WTC11 (cell line): ENCODE results near the gene SNU13. TPM values are rescaled to one million over a fixed set of nuclear protein-coding genes. Genes with fewer than 3 reads are reported as not detected.

ENCODE experiments used
- CDX4 ChIP-seq: fragments of 250-450 bp; sonication (Bioruptor Pico); IDR thresholded peaks from 2 replicates; pipeline ENCODE4 v1.9.0; 2021; ENCODE audit warnings: moderate library complexity, mild to moderate bottlenecking, inconsistent platforms, borderline replicate concordance
- ELF4 ChIP-seq: sonication (generic); formaldehyde crosslinking; IDR thresholded peaks from 2 replicates; pipeline ENCODE4 v1.8.1; 2022; ENCODE audit warnings: low read depth, mild to moderate bottlenecking, moderate library complexity, missing genetic modification reagents
- FOXP4 ChIP-seq: sonication (generic); formaldehyde crosslinking; IDR thresholded peaks from 2 replicates; pipeline ENCODE4 v1.8.0; 2022; ENCODE audit warnings: mild to moderate bottlenecking, missing genetic modification reagents
- GTF2I ChIP-seq: fragments of 250-450 bp; sonication (Bioruptor Pico); conservative IDR thresholded peaks from 2 replicates; pipeline ENCODE4 v1.4.0; 2021; ENCODE audit warnings: mild to moderate bottlenecking
- JAZF1 ChIP-seq: fragments of 250-450 bp; sonication (Bioruptor Pico); IDR thresholded peaks from 2 replicates; pipeline ENCODE4 v1.9.0; 2021; ENCODE audit warnings: moderate library complexity, mild to moderate bottlenecking, inconsistent platforms
- NFYB ChIP-seq: sonication (generic); formaldehyde crosslinking; conservative IDR thresholded peaks from 2 replicates; pipeline ENCODE4 v1.8.0; 2022; ENCODE audit warnings: low read depth, missing genetic modification reagents
- NR1H2 ChIP-seq: sonication (generic); formaldehyde crosslinking; IDR thresholded peaks from 2 replicates; pipeline ENCODE4 v1.9.0; 2021; ENCODE audit warnings: mild to moderate bottlenecking, moderate library complexity, missing genetic modification reagents
- RELA ChIP-seq: sonication (generic); formaldehyde crosslinking; IDR thresholded peaks from 2 replicates; pipeline ENCODE4 v1.8.1; 2022; ENCODE audit warnings: missing genetic modification reagents, mild to moderate bottlenecking, borderline replicate concordance
- TEAD4 ChIP-seq: sonication (generic); formaldehyde crosslinking; IDR thresholded peaks from 2 replicates; pipeline ENCODE4 v1.8.0; 2022; ENCODE audit warnings: mild to moderate bottlenecking, missing genetic modification reagents
- ZNF232 ChIP-seq: sonication (generic); formaldehyde crosslinking; IDR thresholded peaks from 2 replicates; pipeline ENCODE4 v1.8.0; 2022; ENCODE audit warnings: mild to moderate bottlenecking, missing genetic modification reagents
- ZNF317 ChIP-seq: sonication (generic); formaldehyde crosslinking; IDR thresholded peaks from 2 replicates; pipeline ENCODE4 v1.8.1; 2023; ENCODE audit warnings: low read depth, mild to moderate bottlenecking, moderate library complexity, missing genetic modification reagents, borderline replicate concordance
- ZNF396 ChIP-seq: fragments of 250-450 bp; sonication (Bioruptor Pico); IDR thresholded peaks from 2 replicates; pipeline ENCODE4 v1.8.0; 2021; ENCODE audit warnings: mild to moderate bottlenecking, moderate library complexity, borderline replicate concordance
- total RNA-seq: library from RNA; stranded (reverse); gene quantifications from 3 replicates; pipeline ENCODE4 v1.2.3, GENCODE V29; 2021
- TF ChIP-seq, protein P1 (sequence below): sonication (generic); formaldehyde crosslinking; IDR thresholded peaks from 2 replicates; pipeline ENCODE4 v1.8.0; 2022; ENCODE audit warnings: mild to moderate bottlenecking, missing genetic modification reagents
- TF ChIP-seq, protein P2 (sequence below): fragments of 250-450 bp; sonication (Bioruptor Pico); IDR thresholded peaks from 2 replicates; pipeline ENCODE4 v1.9.0; 2021; ENCODE audit warnings: mild to moderate bottlenecking, borderline replicate concordance

The SNU13 gene
- total RNA-seq, 1 experiment from 2014 or later: 207 TPM

- TF ChIP-seq FOXP4 (CRISPR knock-in tag) (no peak), NFYB (CRISPR knock-in tag) (no peak), JAZF1 (CRISPR knock-in tag) (no peak), ELF4 (CRISPR knock-in tag) (no peak), CDX4 (CRISPR knock-in tag) (no peak), ZNF396 (CRISPR knock-in tag) (no peak), GTF2I (CRISPR knock-in tag) (no peak), NR1H2 (no peak), TEAD4 (CRISPR knock-in tag) (no peak), ZNF232 (CRISPR knock-in tag) (no peak), ZNF317 (CRISPR knock-in tag) (no peak), RELA (no peak)
- TF ChIP-seq, protein P1, sequence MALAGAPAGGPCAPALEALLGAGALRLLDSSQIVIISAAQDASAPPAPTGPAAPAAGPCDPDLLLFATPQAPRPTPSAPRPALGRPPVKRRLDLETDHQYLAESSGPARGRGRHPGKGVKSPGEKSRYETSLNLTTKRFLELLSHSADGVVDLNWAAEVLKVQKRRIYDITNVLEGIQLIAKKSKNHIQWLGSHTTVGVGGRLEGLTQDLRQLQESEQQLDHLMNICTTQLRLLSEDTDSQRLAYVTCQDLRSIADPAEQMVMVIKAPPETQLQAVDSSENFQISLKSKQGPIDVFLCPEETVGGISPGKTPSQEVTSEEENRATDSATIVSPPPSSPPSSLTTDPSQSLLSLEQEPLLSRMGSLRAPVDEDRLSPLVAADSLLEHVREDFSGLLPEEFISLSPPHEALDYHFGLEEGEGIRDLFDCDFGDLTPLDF: no peak
- TF ChIP-seq, protein P2, sequence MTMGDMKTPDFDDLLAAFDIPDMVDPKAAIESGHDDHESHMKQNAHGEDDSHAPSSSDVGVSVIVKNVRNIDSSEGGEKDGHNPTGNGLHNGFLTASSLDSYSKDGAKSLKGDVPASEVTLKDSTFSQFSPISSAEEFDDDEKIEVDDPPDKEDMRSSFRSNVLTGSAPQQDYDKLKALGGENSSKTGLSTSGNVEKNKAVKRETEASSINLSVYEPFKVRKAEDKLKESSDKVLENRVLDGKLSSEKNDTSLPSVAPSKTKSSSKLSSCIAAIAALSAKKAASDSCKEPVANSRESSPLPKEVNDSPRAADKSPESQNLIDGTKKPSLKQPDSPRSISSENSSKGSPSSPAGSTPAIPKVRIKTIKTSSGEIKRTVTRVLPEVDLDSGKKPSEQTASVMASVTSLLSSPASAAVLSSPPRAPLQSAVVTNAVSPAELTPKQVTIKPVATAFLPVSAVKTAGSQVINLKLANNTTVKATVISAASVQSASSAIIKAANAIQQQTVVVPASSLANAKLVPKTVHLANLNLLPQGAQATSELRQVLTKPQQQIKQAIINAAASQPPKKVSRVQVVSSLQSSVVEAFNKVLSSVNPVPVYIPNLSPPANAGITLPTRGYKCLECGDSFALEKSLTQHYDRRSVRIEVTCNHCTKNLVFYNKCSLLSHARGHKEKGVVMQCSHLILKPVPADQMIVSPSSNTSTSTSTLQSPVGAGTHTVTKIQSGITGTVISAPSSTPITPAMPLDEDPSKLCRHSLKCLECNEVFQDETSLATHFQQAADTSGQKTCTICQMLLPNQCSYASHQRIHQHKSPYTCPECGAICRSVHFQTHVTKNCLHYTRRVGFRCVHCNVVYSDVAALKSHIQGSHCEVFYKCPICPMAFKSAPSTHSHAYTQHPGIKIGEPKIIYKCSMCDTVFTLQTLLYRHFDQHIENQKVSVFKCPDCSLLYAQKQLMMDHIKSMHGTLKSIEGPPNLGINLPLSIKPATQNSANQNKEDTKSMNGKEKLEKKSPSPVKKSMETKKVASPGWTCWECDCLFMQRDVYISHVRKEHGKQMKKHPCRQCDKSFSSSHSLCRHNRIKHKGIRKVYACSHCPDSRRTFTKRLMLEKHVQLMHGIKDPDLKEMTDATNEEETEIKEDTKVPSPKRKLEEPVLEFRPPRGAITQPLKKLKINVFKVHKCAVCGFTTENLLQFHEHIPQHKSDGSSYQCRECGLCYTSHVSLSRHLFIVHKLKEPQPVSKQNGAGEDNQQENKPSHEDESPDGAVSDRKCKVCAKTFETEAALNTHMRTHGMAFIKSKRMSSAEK (CRISPR knock-in tag): no peak
Measured at GRCh38 chr22:41625577-41625976, 63.1 kb downstream of the SNU13 start (continued).

Other genes with a start within 250 kb of the SNU13 start
- gene TOB2, start 242.1 kb downstream of the SNU13 start, total RNA-seq: 46.6 to 52.2 TPM (median 49.4 TPM) in 3 replicates
- 93.1 to 99.6 TPM (median 97.9 TPM) in 3 replicates for gene PHF5A, start 220.2 kb downstream of the SNU13 start, total RNA-seq
- 98.3 to 104 TPM (median 99.3 TPM) in 3 replicates for gene ACO2, start 219.8 kb downstream of the SNU13 start, total RNA-seq
- gene POLR3H, start 144.4 kb downstream of the SNU13 start, total RNA-seq: 28.8 to 30.8 TPM (median 29.8 TPM) in 3 replicates
- 1.1 to 1.9 TPM (median 1.7 TPM) in 3 replicates for gene CSDC2, start 127.9 kb downstream of the SNU13 start, total RNA-seq
- 14.8 to 15.7 TPM (median 15.0 TPM) in 3 replicates for gene PMM1, start 99.0 kb downstream of the SNU13 start, total RNA-seq
- 30.3 to 32.2 TPM (median 30.4 TPM) in 3 replicates for gene DESI1, start 67.8 kb downstream of the SNU13 start, total RNA-seq
- gene XRCC6, start 67.6 kb downstream of the SNU13 start, total RNA-seq: 410 to 474 TPM (median 420 TPM) in 3 replicates
- 0.16 to 1.1 TPM (median 0.35 TPM) in 3 replicates for gene MEI1, start 10.6 kb upstream of the SNU13 start, total RNA-seq
- gene CCDC134, start 111.8 kb upstream of the SNU13 start, total RNA-seq: 19.0 to 21.3 TPM (median 19.2 TPM) in 3 replicates
- gene SREBF2, start 144.2 kb upstream of the SNU13 start, total RNA-seq: 151 to 173 TPM (median 171 TPM) in 3 replicates
- 2.1 to 2.4 TPM (median 2.2 TPM) in 3 replicates for gene SHISA8, start 226.2 kb upstream of the SNU13 start, total RNA-seq
- 2.8 to 3.6 TPM (median 2.8 TPM) in 3 replicates for gene TNFRSF13C, start 237.9 kb upstream of the SNU13 start, total RNA-seq